ENCODE data around the gene GALNT10. TPM values are rescaled to one million over a fixed set of nuclear protein-coding genes. Genes with fewer than 3 reads are reported as not detected.

Gene GALNT10
- total RNA-seq, 1 donor from 2014 or later = 24.2 TPM

GRCh38 chr5:154445422-154446194 is 255.1 kb downstream of the GALNT10 start, which contains the start of gene SAP30L:
SAP30L (plus strand) TSS chr5:154445997; CDS start chr5:154446605, 608 bp downstream.
- peak; percentile 97 for DNase-seq

- peak; percentile 80 for DNase-seq
Measured at GRCh38 chr5:154446195-154447088, 255.9 kb downstream of the GALNT10 start.

- no peak for DNase-seq
Measured at GRCh38 chr5:154447089-154447725, 256.7 kb downstream of the GALNT10 start.

- DNase-seq = no peak
Measured at GRCh38 chr5:154449786-154450185, 259.3 kb downstream of the GALNT10 start.

- no peak for DNase-seq
Measured at GRCh38 chr5:154451957-154452356, 261.4 kb downstream of the GALNT10 start.

- no peak for DNase-seq
Measured at GRCh38 chr5:154455585-154455984, 265.1 kb downstream of the GALNT10 start.

GRCh38 chr5:154456540-154456939 is 266.0 kb downstream of the GALNT10 start:
- DNase-seq = no peak

GRCh38 chr5:154459015-154459414 is 268.5 kb downstream of the GALNT10 start:
- no peak for DNase-seq

GRCh38 chr5:154460172-154460571 is 269.6 kb downstream of the GALNT10 start:
- no peak for DNase-seq

- no peak for DNase-seq
Measured at GRCh38 chr5:154461531-154461930, 271.0 kb downstream of the GALNT10 start.

- no peak for DNase-seq
Measured at GRCh38 chr5:154464438-154464837, 273.9 kb downstream of the GALNT10 start.

GRCh38 chr5:154465169-154465568 is 274.6 kb downstream of the GALNT10 start:
- DNase-seq = no peak

- DNase-seq = no peak
Measured at GRCh38 chr5:154466147-154466546, 275.6 kb downstream of the GALNT10 start.

GRCh38 chr5:154466671-154467070 is 276.1 kb downstream of the GALNT10 start:
- no peak for DNase-seq

- peak; percentile 87 for DNase-seq
Measured at GRCh38 chr5:154467655-154468354, 277.3 kb downstream of the GALNT10 start.

GRCh38 chr5:154470137-154470536 is 279.6 kb downstream of the GALNT10 start:
- no peak for DNase-seq

Small RNAs within 50 kb of the gene (small RNA-seq; reads per million reads assigned to genes)
- 0.39 reads per million, percentile 64 among the genes with 10 or more reads in this experiment for gene MIR1294 (ENCODE audit: low replicate concordance)
- not detected for gene RN7SL655P (ENCODE audit: low replicate concordance)

Other genes with a start within 250 kb of the GALNT10 start
- gene FAM114A2, start 151.8 kb upstream of the GALNT10 start, total RNA-seq = 18.1 TPM
- gene MFAP3, start 151.8 kb upstream of the GALNT10 start, total RNA-seq = 48.2 TPM

Measured in tongue (tissue), 3 donors.